Mucosa of descending colon (tissue), 3 donors: ENCODE results near the gene PLEKHM3. TPM values are rescaled to one million over a fixed set of nuclear protein-coding genes. Genes with fewer than 3 reads are reported as not detected.
"Not testable (repeated sequence)": the region's sequence is repeated elsewhere in the genome, so short reads cannot be mapped to it uniquely, and the experiment has no call there.

Experiments
- ATAC-seq: fragments of 200-7000 bp; cut with Tn5 transposase; one replicate; pipeline ENCODE4 v1.9.1; 2020; ENCODE audit warnings: mild to moderate bottlenecking, moderate library complexity
- DNase-seq, 3 donors: peaks; one replicate each; pipeline ENCODE4 v3.0.0-alpha.2; 2020
- H3K36me3 ChIP-seq: fragments of 200-600 bp; one replicate; pipeline ENCODE4 v1.8.0; 2021; ENCODE audit warnings: low read depth, mild to moderate bottlenecking
- H3K4me1 ChIP-seq: fragments of 200-600 bp; one replicate; pipeline ENCODE4 v1.8.0; 2021; ENCODE audit warnings: low read depth, mild to moderate bottlenecking
- H3K4me3 ChIP-seq: fragments of 200-600 bp; one replicate; pipeline ENCODE4 v1.8.0; 2021; ENCODE audit warnings: mild to moderate bottlenecking
- H3K9me3 ChIP-seq: fragments of 200-600 bp; one replicate; pipeline ENCODE4 v1.8.0; 2021; ENCODE audit warnings: mild to moderate bottlenecking
- CTCF ChIP-seq: fragments of 200-600 bp; IDR thresholded peaks from one replicate; pipeline ENCODE4 v1.8.0; 2022; ENCODE audit warnings: antibody characterized with exemption, mild to moderate bottlenecking
- intact Hi-C, 2 donors: fragments of 100-400 bp; cut with DNase I in 1 of 2; cut with micrococcal nuclease in 1 of 2; formaldehyde crosslinking; loops; one replicate each; pipeline versions ENCODE4 v1.11.0 to v1.11.1; 2022; cut with DNase I, micrococcal nuclease
- total RNA-seq, 3 donors: library from RNA; stranded (reverse); fragmentation: NEBNext Ultra II Directional in 2 of 3; extraction: Animal tissue kit (Norgen Biotek cat#: 25700) in 2 of 3; gene quantifications; one replicate each; pipeline versions ENCODE4 v1.2.1 to v1.2.4, GENCODE V29; 2021 to 2023
- donor health status: DM: no; HTN: no; CAD: no; lungs with moderate emphysema.
- donor health status: DM: no; HTN: no; CAD: no.
- donor health status: DM: no; HTN: yes; CAD: no.

PLEKHM3 gene
- total RNA-seq, 3 donors from 2014 or later = 9.7 to 21.1 (median 12.9) TPM

GRCh38 chr2:208020253-208020652 is 5.1 kb downstream of the PLEKHM3 start:
- no peaks in the 10 kb centered on the region for H3K9me3 ChIP-seq
- intact Hi-C loops = no loop called here
- TF ChIP-seq CTCF = no peak
- H3K4me3 ChIP-seq = no peak overlapping the region
- H3K4me1 ChIP-seq = peaks cover 33% of the 10 kb centered on the region
- DNase-seq (no peak), ATAC-seq (no peak)
- H3K36me3 ChIP-seq = no peaks in the 10 kb centered on the region

GRCh38 chr2:208018124-208018712 is 7.1 kb downstream of the PLEKHM3 start:
- ATAC-seq (peak; percentile 42), DNase-seq (peak in 2 of 3 donors; percentile 47 to 52)
- H3K9me3 ChIP-seq, H3K36me3 ChIP-seq, H3K4me3 ChIP-seq, intact Hi-C loops: not testable (repeated sequence)
- H3K4me1 ChIP-seq = peaks cover 39% of the 10 kb centered on the region

- Histone ChIP-seq H3K36me3 (no peaks in the 10 kb centered on the region), H3K4me1 (peaks cover 38% of the 10 kb centered on the region), H3K9me3 (no peaks in the 10 kb centered on the region), H3K4me3 (no peak overlapping the region)
- ATAC-seq = peak; percentile 3
- intact Hi-C loops = no loop called here
- peak in 1 of 3 donors; percentile 23 for DNase-seq
- no peak for TF ChIP-seq CTCF
Measured at GRCh38 chr2:208017721-208018120, 7.6 kb downstream of the PLEKHM3 start.

GRCh38 chr2:208015475-208015874 is 9.9 kb downstream of the PLEKHM3 start:
- Histone ChIP-seq H3K36me3 (no peaks in the 10 kb centered on the region), H3K9me3 (no peaks in the 10 kb centered on the region), H3K4me1 (peaks cover 38% of the 10 kb centered on the region), H3K4me3 (no peak overlapping the region)
- intact Hi-C loops = no loop called here
- TF ChIP-seq CTCF = no peak
- ATAC-seq (peak; percentile 87), DNase-seq (no peak)

GRCh38 chr2:208013285-208014178 is 11.8 kb downstream of the PLEKHM3 start:
- no peak for TF ChIP-seq CTCF
- intact Hi-C loops = no loop called here
- H3K36me3 ChIP-seq = no peaks in the 10 kb centered on the region
- peaks cover 34% of the 10 kb centered on the region for H3K4me1 ChIP-seq
- no peaks in the 10 kb centered on the region for H3K9me3 ChIP-seq
- DNase-seq (no peak), ATAC-seq (peak; percentile 41)
- H3K4me3 ChIP-seq = no peak overlapping the region

- DNase-seq (no peak), ATAC-seq (peak; percentile 74)
- H3K9me3 ChIP-seq = no peaks in the 10 kb centered on the region
- no peak for TF ChIP-seq CTCF
- no peak overlapping the region for H3K4me3 ChIP-seq
- peaks cover 32% of the 10 kb centered on the region for H3K4me1 ChIP-seq
- intact Hi-C loops = no loop called here
- H3K36me3 ChIP-seq = no peaks in the 10 kb centered on the region
Measured at GRCh38 chr2:208012449-208012848, 12.9 kb downstream of the PLEKHM3 start.
